ENCODE results near the gene EYS. TPM values are rescaled to one million over a fixed set of nuclear protein-coding genes. Genes with fewer than 3 reads are reported as not detected.
"Not testable (repeated sequence)": the region's sequence is repeated elsewhere in the genome, so short reads cannot be mapped to it uniquely, and the experiment has no call there.

The EYS gene
- total RNA-seq, 2 experiments from 2014 or later, result not detected

GRCh38 chr6:63910863-63911551 lies 1796.0 kb downstream of the EYS start:
- Mint-ChIP-seq H3K27me3 (no peaks in the 10 kb centered on the region), H3K4me1 (no peaks in the 10 kb centered on the region), H3K36me3 (no peaks in the 10 kb centered on the region), H3K4me3 (no peak overlapping the region), H3K9me3 (ENCODE audit: low read depth) (no peaks in the 10 kb centered on the region), H3K27ac (no peak overlapping the region)
- ATAC-seq (no peak), DNase-seq (no peak)
- CTCF ChIA-PET, result no interaction called here

- no peak for ATAC-seq
- no peak for DNase-seq
- no peaks in the 10 kb centered on the region for H3K9me3 Mint-ChIP-seq (ENCODE audit: low read depth)
- CTCF ChIA-PET, result no interaction called here
- H3K4me1 Mint-ChIP-seq, result no peaks in the 10 kb centered on the region
- H3K27me3 Mint-ChIP-seq, result no peaks in the 10 kb centered on the region
- H3K36me3 Mint-ChIP-seq, result no peaks in the 10 kb centered on the region
- no peak overlapping the region for H3K4me3 Mint-ChIP-seq
- no peak overlapping the region for H3K27ac Mint-ChIP-seq
Observed at GRCh38 chr6:63904650-63905248, 1802.3 kb downstream of the EYS start.

- ATAC-seq (no peak), DNase-seq (no peak)
- Mint-ChIP-seq H3K4me3 (no peak overlapping the region), H3K27me3 (no peaks in the 10 kb centered on the region), H3K4me1 (no peaks in the 10 kb centered on the region), H3K36me3 (no peaks in the 10 kb centered on the region), H3K27ac (no peak overlapping the region), H3K9me3 (ENCODE audit: low read depth) (no peaks in the 10 kb centered on the region)
- CTCF ChIA-PET, result no interaction called here
Observed at GRCh38 chr6:63899550-63899949, 1807.5 kb downstream of the EYS start.

GRCh38 chr6:63897952-63898351 lies 1809.1 kb downstream of the EYS start:
- ATAC-seq (no peak), DNase-seq (no peak)
- no peak overlapping the region for H3K4me3 Mint-ChIP-seq
- no peaks in the 10 kb centered on the region for H3K4me1 Mint-ChIP-seq
- H3K36me3 Mint-ChIP-seq, result no peaks in the 10 kb centered on the region
- no peaks in the 10 kb centered on the region for H3K9me3 Mint-ChIP-seq (ENCODE audit: low read depth)
- CTCF ChIA-PET, result no interaction called here
- H3K27me3 Mint-ChIP-seq, result no peaks in the 10 kb centered on the region
- H3K27ac Mint-ChIP-seq, result no peak overlapping the region

GRCh38 chr6:63897459-63897858 lies 1809.6 kb downstream of the EYS start:
- DNase-seq (no peak), ATAC-seq (no peak)
- Mint-ChIP-seq H3K4me1 (no peaks in the 10 kb centered on the region), H3K9me3 (ENCODE audit: low read depth) (no peaks in the 10 kb centered on the region), H3K27me3 (no peaks in the 10 kb centered on the region), H3K27ac (no peak overlapping the region), H3K36me3 (no peaks in the 10 kb centered on the region), H3K4me3 (no peak overlapping the region)
- CTCF ChIA-PET, result no interaction called here

- Mint-ChIP-seq H3K4me1 (no peaks in the 10 kb centered on the region), H3K27ac (no peak overlapping the region), H3K36me3 (no peaks in the 10 kb centered on the region), H3K4me3 (no peak overlapping the region), H3K27me3 (no peaks in the 10 kb centered on the region), H3K9me3 (ENCODE audit: low read depth) (peaks cover 2% of the 10 kb centered on the region)
- CTCF ChIA-PET, result no interaction called here
- DNase-seq (no peak), ATAC-seq (no peak)
Observed at GRCh38 chr6:63888416-63888815, 1818.6 kb downstream of the EYS start.

- H3K36me3 Mint-ChIP-seq; H3K27ac Mint-ChIP-seq; H3K4me1 Mint-ChIP-seq; H3K9me3 Mint-ChIP-seq (ENCODE audit: low read depth); CTCF ChIA-PET; ATAC-seq; DNase-seq; H3K4me3 Mint-ChIP-seq; H3K27me3 Mint-ChIP-seq: not testable (repeated sequence)
Observed at GRCh38 chr6:63887804-63888203, 1819.2 kb downstream of the EYS start.

- ATAC-seq (no peak), DNase-seq (no peak)
- CTCF ChIA-PET, result no interaction called here
- H3K4me3 Mint-ChIP-seq, result no peak overlapping the region
- peaks cover 2% of the 10 kb centered on the region for H3K9me3 Mint-ChIP-seq (ENCODE audit: low read depth)
- no peaks in the 10 kb centered on the region for H3K36me3 Mint-ChIP-seq
- H3K27me3 Mint-ChIP-seq, result no peaks in the 10 kb centered on the region
- no peak overlapping the region for H3K27ac Mint-ChIP-seq
- H3K4me1 Mint-ChIP-seq, result no peaks in the 10 kb centered on the region
Observed at GRCh38 chr6:63887002-63887751, 1819.8 kb downstream of the EYS start.

GRCh38 chr6:63886341-63886740 lies 1820.7 kb downstream of the EYS start:
- peaks cover 2% of the 10 kb centered on the region for H3K9me3 Mint-ChIP-seq (ENCODE audit: low read depth)
- H3K4me3 Mint-ChIP-seq, result no peak overlapping the region
- H3K4me1 Mint-ChIP-seq, result no peaks in the 10 kb centered on the region
- DNase-seq, result no peak
- no peak for ATAC-seq
- no peaks in the 10 kb centered on the region for H3K36me3 Mint-ChIP-seq
- H3K27ac Mint-ChIP-seq, result no peak overlapping the region
- CTCF ChIA-PET, result no interaction called here
- no peaks in the 10 kb centered on the region for H3K27me3 Mint-ChIP-seq

- DNase-seq, result no peak
Observed at GRCh38 chr6:63883597-63883996, 1823.4 kb downstream of the EYS start.

GRCh38 chr6:63882208-63882607 lies 1824.8 kb downstream of the EYS start:
- Mint-ChIP-seq H3K4me3 (no peak overlapping the region), H3K27me3 (no peaks in the 10 kb centered on the region), H3K9me3 (ENCODE audit: low read depth) (peaks cover 5% of the 10 kb centered on the region), H3K27ac (no peak overlapping the region), H3K4me1 (no peaks in the 10 kb centered on the region), H3K36me3 (no peaks in the 10 kb centered on the region)
- CTCF ChIA-PET, result no interaction called here
- no peak for DNase-seq
- ATAC-seq, result no peak

More at GRCh38 chr6:63883597-63883996, 1823.4 kb downstream of the EYS start:
- H3K4me1 Mint-ChIP-seq, result no peaks in the 10 kb centered on the region
- peaks cover 5% of the 10 kb centered on the region for H3K9me3 Mint-ChIP-seq (ENCODE audit: low read depth)
- ATAC-seq, result no peak
- H3K36me3 Mint-ChIP-seq, result no peaks in the 10 kb centered on the region
- H3K4me3 Mint-ChIP-seq, result no peak overlapping the region
- CTCF ChIA-PET, result no interaction called here
- H3K27me3 Mint-ChIP-seq, result no peaks in the 10 kb centered on the region
- H3K27ac Mint-ChIP-seq, result no peak overlapping the region

GRCh38 chr6:63881791-63882190 lies 1825.2 kb downstream of the EYS start:
- no peak overlapping the region for H3K27ac Mint-ChIP-seq
- ATAC-seq, result no peak
- no peak overlapping the region for H3K4me3 Mint-ChIP-seq
- no peaks in the 10 kb centered on the region for H3K27me3 Mint-ChIP-seq
- no peaks in the 10 kb centered on the region for H3K36me3 Mint-ChIP-seq
- H3K9me3 Mint-ChIP-seq (ENCODE audit: low read depth), result peaks cover 3% of the 10 kb centered on the region
- CTCF ChIA-PET, result no interaction called here
- no peaks in the 10 kb centered on the region for H3K4me1 Mint-ChIP-seq
- no peak for DNase-seq

GRCh38 chr6:63872233-63872632 lies 1834.8 kb downstream of the EYS start:
- CTCF ChIA-PET, result interaction anchor here (0.6 kb wide), 1 partner anchor 76 kb away, joined by 5 read pairs; no protein-coding TSS in a partner anchor
- no peak for ATAC-seq
- Mint-ChIP-seq H3K36me3 (no peaks in the 10 kb centered on the region), H3K4me3 (no peak overlapping the region), H3K27ac (no peak overlapping the region), H3K27me3 (no peaks in the 10 kb centered on the region), H3K4me1 (no peaks in the 10 kb centered on the region), H3K9me3 (ENCODE audit: low read depth) (no peaks in the 10 kb centered on the region)
- no peak for DNase-seq

- H3K36me3 Mint-ChIP-seq, result no peaks in the 10 kb centered on the region
- no peaks in the 10 kb centered on the region for H3K27me3 Mint-ChIP-seq
- no peak overlapping the region for H3K4me3 Mint-ChIP-seq
- ATAC-seq (no peak), DNase-seq (no peak)
- H3K4me1 Mint-ChIP-seq, result no peaks in the 10 kb centered on the region
- H3K9me3 Mint-ChIP-seq (ENCODE audit: low read depth), result no peaks in the 10 kb centered on the region
- no peak overlapping the region for H3K27ac Mint-ChIP-seq
- CTCF ChIA-PET, result no interaction called here
Observed at GRCh38 chr6:63868351-63868750, 1838.7 kb downstream of the EYS start.
